Measurements from ENCODE around the gene TLE4. TPM values are rescaled to one million over a fixed set of nuclear protein-coding genes. Genes with fewer than 3 reads are reported as not detected.

The TLE4 gene
- total and polyA plus RNA-seq, 8 donors: 21.6 to 38.3 (median 33.8) TPM

DNA sequence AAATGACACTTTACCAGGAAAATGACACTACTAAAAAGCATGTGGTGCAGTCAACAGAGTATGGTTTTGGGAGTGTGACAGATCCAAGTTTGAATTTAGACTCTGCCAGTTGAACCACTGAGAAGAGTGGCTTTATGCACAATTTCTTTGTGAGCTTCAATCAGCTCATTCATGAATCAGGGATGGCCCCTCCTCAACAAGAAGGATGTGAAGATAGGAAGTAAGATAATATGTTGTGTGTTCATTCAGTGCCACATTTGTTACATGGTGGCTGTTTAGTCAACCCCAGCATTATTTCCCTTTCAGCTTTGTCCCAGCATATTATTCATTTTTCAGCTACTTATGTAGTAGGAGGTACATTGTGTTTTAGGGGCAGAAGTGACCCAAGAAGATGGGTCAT lies 140.1 kb downstream of the TLE4 start:
- Histone ChIP-seq H3K36me3 (peaks cover 0 to 97% of the 10 kb centered on the region in 2 donors), H3K4me3 (no peak overlapping the region), H3K9me3 (no peaks in the 10 kb centered on the region), H3K27ac (no peak overlapping the region), H3K4me1 (no peaks in the 10 kb centered on the region), H3K27me3 (no peaks in the 10 kb centered on the region)
- DNase-seq: no peak
- TF ChIP-seq, protein P1, sequence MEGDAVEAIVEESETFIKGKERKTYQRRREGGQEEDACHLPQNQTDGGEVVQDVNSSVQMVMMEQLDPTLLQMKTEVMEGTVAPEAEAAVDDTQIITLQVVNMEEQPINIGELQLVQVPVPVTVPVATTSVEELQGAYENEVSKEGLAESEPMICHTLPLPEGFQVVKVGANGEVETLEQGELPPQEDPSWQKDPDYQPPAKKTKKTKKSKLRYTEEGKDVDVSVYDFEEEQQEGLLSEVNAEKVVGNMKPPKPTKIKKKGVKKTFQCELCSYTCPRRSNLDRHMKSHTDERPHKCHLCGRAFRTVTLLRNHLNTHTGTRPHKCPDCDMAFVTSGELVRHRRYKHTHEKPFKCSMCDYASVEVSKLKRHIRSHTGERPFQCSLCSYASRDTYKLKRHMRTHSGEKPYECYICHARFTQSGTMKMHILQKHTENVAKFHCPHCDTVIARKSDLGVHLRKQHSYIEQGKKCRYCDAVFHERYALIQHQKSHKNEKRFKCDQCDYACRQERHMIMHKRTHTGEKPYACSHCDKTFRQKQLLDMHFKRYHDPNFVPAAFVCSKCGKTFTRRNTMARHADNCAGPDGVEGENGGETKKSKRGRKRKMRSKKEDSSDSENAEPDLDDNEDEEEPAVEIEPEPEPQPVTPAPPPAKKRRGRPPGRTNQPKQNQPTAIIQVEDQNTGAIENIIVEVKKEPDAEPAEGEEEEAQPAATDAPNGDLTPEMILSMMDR (IDR thresholded peaks at IDR 0.05): no peak
- ATAC-seq: no peak
- intact Hi-C loops (cut with DNase I): no loop called here

DNA sequence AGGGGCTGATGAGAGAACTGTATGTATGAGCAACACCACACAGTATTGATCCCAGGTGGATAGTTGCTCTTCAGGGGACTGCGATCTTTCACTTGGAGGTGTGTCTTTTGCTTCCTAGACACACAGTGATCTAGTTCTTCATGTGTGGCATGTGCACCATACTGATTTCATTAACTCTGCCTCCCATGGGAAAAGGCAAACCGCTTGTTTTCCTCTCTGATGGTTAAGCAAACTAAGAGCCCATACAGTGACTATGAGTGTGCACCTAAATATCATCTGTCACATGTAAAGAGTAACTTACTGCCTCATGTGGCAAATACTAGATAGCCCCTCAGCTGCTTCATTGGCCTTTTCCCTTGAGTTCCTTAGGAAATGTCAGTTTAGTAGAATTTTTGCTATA lies 147.3 kb downstream of the TLE4 start:
- Histone ChIP-seq H3K27me3 (no peaks in the 10 kb centered on the region), H3K9me3 (no peaks in the 10 kb centered on the region), H3K36me3 (peaks cover 0 to 98% of the 10 kb centered on the region in 2 donors), H3K27ac (no peak overlapping the region), H3K4me3 (no peak overlapping the region), H3K4me1 (no peaks in the 10 kb centered on the region)
- no peak for ATAC-seq
- TF ChIP-seq, protein P1 (IDR thresholded peaks at IDR 0.05): no peak
- intact Hi-C loops (cut with DNase I): no loop called here
- DNase-seq: no peak

DNA sequence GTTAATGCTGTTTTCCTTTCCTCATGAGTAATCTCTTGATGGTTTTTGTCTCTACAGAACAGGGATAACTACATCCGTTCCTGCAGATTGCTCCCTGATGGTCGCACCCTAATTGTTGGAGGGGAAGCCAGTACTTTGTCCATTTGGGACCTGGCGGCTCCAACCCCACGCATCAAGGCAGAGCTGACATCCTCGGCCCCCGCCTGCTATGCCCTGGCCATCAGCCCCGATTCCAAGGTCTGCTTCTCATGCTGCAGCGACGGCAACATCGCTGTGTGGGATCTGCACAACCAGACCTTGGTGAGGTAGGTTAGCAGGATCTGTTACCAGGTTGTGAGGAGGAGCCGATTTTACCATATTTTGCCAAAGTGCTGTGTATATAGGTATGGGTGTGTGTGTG lies 148.2 kb downstream of the TLE4 start:
- H3K27me3 ChIP-seq: no peaks in the 10 kb centered on the region
- peaks cover 0 to 98% of the 10 kb centered on the region in 2 donors for H3K36me3 ChIP-seq
- no peak overlapping the region for H3K4me3 ChIP-seq
- no peaks in the 10 kb centered on the region for H3K9me3 ChIP-seq
- ATAC-seq: no peak
- H3K27ac ChIP-seq: no peak overlapping the region
- no peaks in the 10 kb centered on the region for H3K4me1 ChIP-seq
- TF ChIP-seq, protein P1 (IDR thresholded peaks at IDR 0.05): no peak
- intact Hi-C loops (cut with DNase I): no loop called here
- no peak for DNase-seq

DNA sequence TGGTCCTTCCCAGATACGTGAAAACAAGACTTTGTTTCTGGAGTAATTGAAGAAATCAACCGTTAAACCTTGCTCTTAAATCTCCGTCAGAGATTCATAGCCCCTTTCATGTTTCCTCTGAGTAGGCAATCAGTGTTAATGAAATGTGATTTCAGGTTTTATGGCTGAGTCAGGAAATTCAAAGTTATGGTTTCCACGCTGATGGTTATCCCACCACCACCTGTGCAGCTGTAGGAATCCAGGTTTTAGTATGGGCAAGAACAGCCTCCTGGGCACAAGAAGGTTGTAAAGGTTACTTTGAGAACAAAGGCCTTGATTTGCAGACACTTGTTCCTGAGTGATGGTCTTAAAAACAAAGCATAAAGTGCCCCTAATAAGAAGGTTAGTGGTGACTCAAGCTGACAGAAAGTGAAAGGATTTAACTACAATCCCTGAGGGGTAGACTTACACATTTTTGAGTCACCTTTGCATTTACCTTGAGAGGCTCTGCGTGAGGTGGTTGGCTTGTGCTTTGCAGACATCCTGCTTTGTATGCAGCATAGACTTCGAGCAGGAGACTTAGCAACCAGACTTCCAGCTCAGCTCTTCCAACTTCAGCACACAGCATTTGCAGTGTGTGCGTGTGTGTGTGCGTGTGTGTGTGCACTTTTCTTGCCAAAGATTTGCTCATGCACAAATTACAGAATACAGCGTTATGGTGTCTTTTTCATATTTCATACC lies 159.6 kb downstream of the TLE4 start:
- no peak for ATAC-seq
- intact Hi-C loops (cut with DNase I): no loop called here
- DNase-seq: peak in 1 of 4 donors; percentile 5
- H3K36me3 ChIP-seq: peaks cover 0 to 19% of the 10 kb centered on the region in 2 donors
- no peaks in the 10 kb centered on the region for H3K4me1 ChIP-seq
- H3K9me3 ChIP-seq: no peaks in the 10 kb centered on the region
- H3K27me3 ChIP-seq: no peaks in the 10 kb centered on the region
- H3K4me3 ChIP-seq: no peak overlapping the region
- no peak overlapping the region for H3K27ac ChIP-seq
- TF ChIP-seq, protein P1 (IDR thresholded peaks at IDR 0.05): no peak

DNA sequence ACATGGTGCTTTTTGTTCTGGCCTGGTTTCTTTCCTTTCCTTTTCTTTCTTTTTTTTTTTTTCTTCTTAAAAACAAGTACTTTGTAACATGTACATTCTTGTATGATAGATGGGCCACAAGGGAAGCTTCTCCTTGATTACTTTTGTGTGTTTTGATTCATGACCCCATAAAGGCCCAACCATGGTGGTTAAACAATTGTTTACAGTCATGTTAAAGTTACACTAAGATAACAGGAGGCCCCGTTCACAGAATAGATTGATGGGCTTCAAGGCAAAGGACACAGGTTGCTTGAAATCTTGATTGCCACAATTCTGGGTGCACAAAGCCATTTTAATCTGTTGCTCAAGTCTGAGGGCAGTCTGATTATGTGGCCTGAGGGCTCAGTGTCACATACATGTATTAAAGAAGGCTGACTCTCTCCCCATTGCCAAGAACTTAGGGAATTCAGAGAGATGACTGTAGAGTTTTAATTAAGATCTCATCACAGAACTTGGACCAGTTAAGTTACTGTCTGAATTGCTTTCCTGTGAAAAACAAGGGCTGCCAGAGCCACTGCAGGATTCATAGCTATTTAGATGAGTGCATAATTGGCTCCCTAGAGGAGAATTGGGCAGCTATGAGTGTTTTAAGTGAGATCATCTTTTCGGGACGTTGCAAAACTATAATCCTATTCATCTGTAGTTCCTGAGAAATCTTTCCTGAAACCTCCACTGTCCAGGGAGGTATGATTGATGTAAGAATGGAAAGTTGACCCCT lies 163.4 kb downstream of the TLE4 start:
- Histone ChIP-seq H3K36me3 (no peaks in the 10 kb centered on the region), H3K27me3 (no peaks in the 10 kb centered on the region), H3K4me3 (no peak overlapping the region), H3K27ac (no peak overlapping the region), H3K9me3 (no peaks in the 10 kb centered on the region), H3K4me1 (no peaks in the 10 kb centered on the region)
- TF ChIP-seq, protein P1 (IDR thresholded peaks at IDR 0.05): no peak
- DNase-seq: no peak
- no peak for ATAC-seq
- intact Hi-C loops (cut with DNase I): no loop called here
